H1 (cell line): ENCODE results near the gene RCE1.

Experiments
- CEBPB ChIP-seq: IDR thresholded peaks from 2 replicates; pipeline ENCODE4 v1.6.1; 2012; ENCODE audit warnings: low read depth, low read length
- CTCF ChIP-seq, 3 experiments: IDR thresholded peaks; 1 replicate in 2 of 3; 2 replicates in 1 of 3; pipeline versions ENCODE4 v1.5.1 to v1.6.1; 2011; ENCODE audit warnings: low read length in 3 of 3, mild to moderate bottlenecking in 3 of 3, inconsistent platforms in 2 of 3, low read depth in 1 of 3, moderate library complexity in 1 of 3; ENCODE audit not compliant: insufficient read depth in 1 of 3; ENCODE audit errors: control extremely low read depth in 1 of 3
- EZH2 ChIP-seq: fragments of 200-600 bp; sonication (generic); IDR thresholded peaks from 2 replicates; pipeline ENCODE4 v1.7.1; 2012; ENCODE audit warnings: low read depth, mild to moderate bottlenecking, moderate library complexity, low read length, inconsistent platforms; ENCODE audit not compliant: severe bottlenecking
- GTF2F1 ChIP-seq: IDR thresholded peaks from 2 replicates; pipeline ENCODE4 v1.6.1; 2012; ENCODE audit warnings: low read depth, low read length, improper control_type of control experiment, borderline replicate concordance
- HDAC2 ChIP-seq, 2 experiments: fragments of 300-600 bp in 1 of 2; sonication (generic) in 1 of 2; IDR thresholded peaks; 2 replicates each; pipeline ENCODE4 v1.6.1; 2011 to 2012; ENCODE audit warnings: low read depth in 2 of 2, low read length in 2 of 2, mild to moderate bottlenecking in 2 of 2, moderate library complexity in 2 of 2, borderline replicate concordance in 1 of 2, inconsistent platforms in 1 of 2
- POLR2AphosphoS5 ChIP-seq: IDR thresholded peaks from 2 replicates; pipeline ENCODE4 v1.6.1; 2011; ENCODE audit warnings: low read depth, low read length
- RXRA ChIP-seq: IDR thresholded peaks from 2 replicates; pipeline ENCODE4 v1.6.1; 2011; ENCODE audit warnings: low read depth, mild to moderate bottlenecking, low read length, moderate library complexity; ENCODE audit not compliant: insufficient read depth
- SP1 ChIP-seq: IDR thresholded peaks from 2 replicates; pipeline ENCODE4 v1.6.1; 2011; ENCODE audit warnings: low read depth, low read length
- TAF1 ChIP-seq: IDR thresholded peaks from 2 replicates; pipeline ENCODE4 v1.6.1; 2011; ENCODE audit warnings: mild to moderate bottlenecking, low read depth, low read length
- ZNF274 ChIP-seq: IDR thresholded peaks from 2 replicates; pipeline ENCODE4 v1.7.0; 2012; ENCODE audit warnings: low read length, borderline replicate concordance; ENCODE audit errors: extremely low read depth
- TF ChIP-seq, protein P1 (sequence below): IDR thresholded peaks from 2 replicates; pipeline ENCODE4 v1.6.1; 2012; ENCODE audit warnings: inconsistent platforms

DNA sequence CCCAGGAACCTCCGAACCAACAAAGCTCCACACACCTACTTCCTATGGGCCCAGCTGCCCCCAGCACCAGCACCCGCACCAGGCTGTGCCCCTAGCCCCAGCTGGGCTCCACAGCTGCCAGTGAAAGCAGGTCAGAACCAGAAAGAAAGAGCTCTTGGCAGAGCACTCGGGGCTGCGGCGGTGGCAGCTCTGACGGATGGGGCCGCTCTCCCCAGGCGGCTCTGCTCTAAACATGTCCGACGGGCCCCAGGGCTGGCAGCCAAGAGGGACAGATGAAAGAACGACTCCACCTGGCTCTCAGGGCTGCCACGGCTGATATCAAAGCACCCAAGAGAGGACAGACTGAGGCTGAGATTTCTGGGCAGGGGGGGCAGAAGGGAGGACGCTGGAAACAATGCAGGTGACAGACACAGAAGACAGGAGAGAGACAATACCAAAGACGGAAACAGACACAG, 39.3 kb downstream of the RCE1 start:
- TF ChIP-seq POLR2AphosphoS5, result no peak
- TF ChIP-seq RXRA, result no peak
- TF ChIP-seq EZH2, result no peak
- TF ChIP-seq CEBPB, result no peak
- no peak for TF ChIP-seq CTCF (IDR thresholded peaks at IDR 0.05; ENCODE audit: control extremely low read depth in 1 of 3, insufficient read depth in 1 of 3, low read depth in 1 of 3, low read length in 3 of 3)
- no peak for TF ChIP-seq SP1
- TF ChIP-seq HDAC2 (IDR thresholded peaks at IDR 0.05; ENCODE audit: borderline replicate concordance in 1 of 2, low read depth in 2 of 2, low read length in 2 of 2), result no peak
- TF ChIP-seq, protein P1, sequence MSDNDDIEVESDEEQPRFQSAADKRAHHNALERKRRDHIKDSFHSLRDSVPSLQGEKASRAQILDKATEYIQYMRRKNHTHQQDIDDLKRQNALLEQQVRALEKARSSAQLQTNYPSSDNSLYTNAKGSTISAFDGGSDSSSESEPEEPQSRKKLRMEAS, result no peak
- TF ChIP-seq GTF2F1, result no peak
- TF ChIP-seq TAF1, result no peak
- no peak for TF ChIP-seq ZNF274
